Measurements from ENCODE around the gene R3HDML.

Gene R3HDML

GRCh38 chr20:44400671-44400969, 63.8 kb downstream of the R3HDML start:
- Histone ChIP-seq H3K36me3 (ENCODE audit: control insufficient read depth, insufficient read depth, low read length) (no peaks in the 10 kb centered on the region), H3K9ac (ENCODE audit: low read length) (no peak overlapping the region), H3K4me3 (ENCODE audit: low read length) (no peak overlapping the region), H3K27ac (ENCODE audit: low read depth, low read length) (no peak overlapping the region), H3K27me3 (ENCODE audit: control insufficient read depth, insufficient read depth, low read length) (no peaks in the 10 kb centered on the region), H3K4me1 (ENCODE audit: control insufficient read depth, insufficient read depth, low read length) (no peaks in the 10 kb centered on the region)
